ENCODE measurements around the gene STK32C. TPM values are rescaled to one million over a fixed set of nuclear protein-coding genes. Genes with fewer than 3 reads are reported as not detected.
A peak's percentile ranks its signal among the peaks of the same experiment; 100 is the strongest.

STK32C gene
- total and polyA plus RNA-seq, 4 donors = 5.1 to 22.0 (median 16.3) TPM

- Histone ChIP-seq H3K36me3 (ENCODE audit: control insufficient read depth in 4 of 4, insufficient read depth in 4 of 4, low read length in 4 of 4) (no peaks in the 10 kb centered on the region), H3K4me3 (no peak overlapping the region), H3K9me3 (ENCODE audit: control insufficient read depth in 4 of 4, insufficient read depth in 3 of 4, low read length in 3 of 4) (no peaks in the 10 kb centered on the region), H3K9ac (ENCODE audit: insufficient read depth in 1 of 2, low read length in 2 of 2) (no peak overlapping the region), H3K27ac (ENCODE audit: low read depth in 1 of 2, low read length in 1 of 2) (no peak overlapping the region), H3K27me3 (ENCODE audit: control insufficient read depth in 3 of 3, insufficient read depth in 3 of 3, low read length in 2 of 3) (no peaks in the 10 kb centered on the region), H3K4me1 (ENCODE audit: control insufficient read depth in 5 of 5, insufficient read depth in 5 of 5, low read length in 5 of 5) (peaks cover 0 to 5% (median 0%) of the 10 kb centered on the region in 5 donors)
- 65 to 72% methylated on average over 17 of the region's 17 CpGs for WGBS, 2 donors
- TF ChIP-seq CTCF (IDR thresholded peaks at IDR 0.05; ENCODE audit: control extremely low read depth, extremely low read depth) = no peak
- no peak for ATAC-seq (ENCODE audit: insufficient read depth, low FRiP score)
- DNase-seq = no peak
These were observed 57.9 kb downstream of the STK32C start for GRCh38 chr10:132249824-132250375.

GRCh38 chr10:132249226-132249724, 58.5 kb downstream of the STK32C start:
- H3K9ac ChIP-seq (ENCODE audit: insufficient read depth in 1 of 2, low read length in 2 of 2) = no peak overlapping the region
- DNase-seq = no peak
- no peaks in the 10 kb centered on the region for H3K9me3 ChIP-seq (ENCODE audit: control insufficient read depth in 4 of 4, insufficient read depth in 3 of 4, low read length in 3 of 4)
- peaks cover 0 to 5% (median 0%) of the 10 kb centered on the region in 5 donors for H3K4me1 ChIP-seq (ENCODE audit: control insufficient read depth in 5 of 5, insufficient read depth in 5 of 5, low read length in 5 of 5)
- H3K27me3 ChIP-seq (ENCODE audit: control insufficient read depth in 3 of 3, insufficient read depth in 3 of 3, low read length in 2 of 3) = no peaks in the 10 kb centered on the region
- H3K27ac ChIP-seq (ENCODE audit: low read depth in 1 of 2, low read length in 1 of 2) = no peak overlapping the region
- no peak for TF ChIP-seq CTCF (IDR thresholded peaks at IDR 0.05; ENCODE audit: control extremely low read depth, extremely low read depth)
- 90 to 92% methylated on average over 10 to 11 of the region's 11 CpGs for WGBS, 2 donors
- no peak overlapping the region for H3K4me3 ChIP-seq
- H3K36me3 ChIP-seq (ENCODE audit: control insufficient read depth in 4 of 4, insufficient read depth in 4 of 4, low read length in 4 of 4) = no peaks in the 10 kb centered on the region
- ATAC-seq (ENCODE audit: insufficient read depth, low FRiP score) = no peak

GRCh38 chr10:132248455-132249225, 59.1 kb downstream of the STK32C start:
- WGBS, 2 donors = 67 to 75% methylated on average over 37 to 38 of the region's 38 CpGs
- Histone ChIP-seq H3K9ac (ENCODE audit: insufficient read depth in 1 of 2, low read length in 2 of 2) (no peak overlapping the region), H3K36me3 (ENCODE audit: control insufficient read depth in 4 of 4, insufficient read depth in 4 of 4, low read length in 4 of 4) (no peaks in the 10 kb centered on the region), H3K27me3 (ENCODE audit: control insufficient read depth in 3 of 3, insufficient read depth in 3 of 3, low read length in 2 of 3) (no peaks in the 10 kb centered on the region), H3K9me3 (ENCODE audit: control insufficient read depth in 4 of 4, insufficient read depth in 3 of 4, low read length in 3 of 4) (no peaks in the 10 kb centered on the region), H3K27ac (ENCODE audit: low read depth in 1 of 2, low read length in 1 of 2) (no peak overlapping the region), H3K4me1 (ENCODE audit: control insufficient read depth in 5 of 5, insufficient read depth in 5 of 5, low read length in 5 of 5) (peaks cover 0 to 5% (median 0%) of the 10 kb centered on the region in 5 donors), H3K4me3 (no peak overlapping the region)
- TF ChIP-seq CTCF (IDR thresholded peaks at IDR 0.05; ENCODE audit: control extremely low read depth, extremely low read depth) = no peak
- ATAC-seq (ENCODE audit: insufficient read depth, low FRiP score) (peak; percentile 27), DNase-seq (no peak)
